Myocyte (in vitro differentiated cells): ENCODE results near the gene PIH1D1. TPM values are rescaled to one million over a fixed set of nuclear protein-coding genes. Genes with fewer than 3 reads are reported as not detected.

Experiments used
- DNase-seq: peaks from one replicate; pipeline ENCODE4 v3.0.0-alpha.2; 2012; ENCODE audit warnings: low read depth
- total RNA-seq: library from RNA; depleted of rRNA; stranded (reverse); fragments of >200 nt; gene quantifications from 2 replicates; pipeline ENCODE4 v1.2.3, GENCODE V29; 2014

The PIH1D1 gene
- total RNA-seq, 1 donor from 2014 or later = 53.7 TPM

DNA sequence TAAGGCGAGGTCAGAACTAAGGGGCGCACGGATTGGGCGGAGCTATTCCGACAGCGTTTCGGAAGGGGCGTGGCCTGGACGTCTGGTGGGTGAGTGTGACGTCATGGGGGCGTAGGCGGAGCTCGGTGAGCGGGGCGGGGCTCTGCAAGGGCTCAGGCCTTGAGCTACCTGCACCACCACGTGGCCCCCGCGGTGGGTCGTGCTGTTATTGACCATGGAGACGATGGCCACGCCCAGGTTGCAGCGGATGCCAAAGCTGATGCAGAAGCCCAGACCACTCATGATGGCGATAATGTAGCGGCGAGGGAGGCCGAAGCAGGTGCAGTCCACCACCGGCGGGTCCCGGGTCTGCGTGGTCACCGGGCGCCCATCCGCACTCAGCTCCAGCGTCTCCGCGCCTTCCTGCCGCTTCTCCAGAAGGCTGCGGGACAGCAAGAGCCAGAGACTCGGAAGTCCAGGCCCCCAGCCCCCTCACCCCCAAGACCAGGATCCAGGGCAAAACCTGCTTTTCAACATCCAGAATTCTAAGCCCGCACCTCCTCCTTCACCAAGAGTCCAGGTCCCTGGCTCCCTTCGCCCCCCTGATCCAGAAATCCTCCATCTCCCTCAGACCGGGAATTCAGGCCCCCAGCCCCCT is 15.1 kb downstream of the PIH1D1 start:
- no peak for DNase-seq

DNA sequence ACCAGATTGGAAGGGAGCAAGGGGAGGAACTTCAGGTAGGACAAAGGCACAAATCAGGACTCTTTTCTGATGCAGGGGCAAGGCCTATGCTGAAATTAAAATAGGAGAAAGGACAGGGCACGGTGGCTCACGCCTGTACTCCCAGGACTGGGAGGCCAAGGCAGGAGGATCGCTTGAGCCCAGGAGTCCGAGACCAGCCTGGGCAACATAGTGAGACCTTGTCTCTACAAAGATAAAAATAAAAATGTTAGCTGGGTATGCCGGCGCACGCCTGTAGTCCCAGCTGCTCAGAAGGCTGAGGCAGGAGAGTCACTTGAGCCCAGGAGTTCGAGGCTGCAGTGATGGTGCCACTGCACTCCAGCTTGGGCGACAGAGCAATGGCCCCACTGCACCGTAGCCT is 15.9 kb downstream of the PIH1D1 start:
- DNase-seq = no peak

DNA sequence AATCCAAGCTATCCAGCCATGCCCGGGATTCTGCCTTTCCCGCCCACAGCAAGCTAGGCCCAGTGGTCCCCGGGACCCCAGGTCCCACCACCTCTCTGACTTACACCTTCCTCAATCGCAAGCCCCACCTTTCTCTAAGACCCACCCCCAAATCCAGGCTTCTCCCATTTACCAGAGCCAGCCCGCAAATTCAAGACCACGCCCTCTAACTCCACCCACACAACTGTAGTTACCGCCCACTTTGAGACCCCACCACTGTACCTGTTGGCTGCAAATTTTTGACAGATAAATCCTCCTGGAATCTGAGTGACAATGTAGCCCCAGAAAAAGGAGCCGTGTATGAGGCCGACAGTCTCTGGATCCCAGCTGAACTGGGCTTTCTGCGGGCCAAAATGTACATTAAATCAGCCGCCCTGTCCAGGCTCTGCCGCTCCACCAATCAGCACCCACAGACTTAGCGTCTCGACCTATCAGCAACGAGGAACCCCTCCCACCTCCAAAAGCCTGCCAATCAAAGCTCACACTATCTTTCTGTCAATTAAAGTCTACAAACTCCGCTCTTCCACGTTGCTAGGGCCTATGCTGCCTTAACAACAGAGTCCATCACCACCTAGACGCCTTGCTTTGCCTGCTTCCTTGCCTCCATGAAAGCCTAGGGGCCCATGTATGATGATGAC is 16.6 kb downstream of the PIH1D1 start:
- no peak for DNase-seq

DNA sequence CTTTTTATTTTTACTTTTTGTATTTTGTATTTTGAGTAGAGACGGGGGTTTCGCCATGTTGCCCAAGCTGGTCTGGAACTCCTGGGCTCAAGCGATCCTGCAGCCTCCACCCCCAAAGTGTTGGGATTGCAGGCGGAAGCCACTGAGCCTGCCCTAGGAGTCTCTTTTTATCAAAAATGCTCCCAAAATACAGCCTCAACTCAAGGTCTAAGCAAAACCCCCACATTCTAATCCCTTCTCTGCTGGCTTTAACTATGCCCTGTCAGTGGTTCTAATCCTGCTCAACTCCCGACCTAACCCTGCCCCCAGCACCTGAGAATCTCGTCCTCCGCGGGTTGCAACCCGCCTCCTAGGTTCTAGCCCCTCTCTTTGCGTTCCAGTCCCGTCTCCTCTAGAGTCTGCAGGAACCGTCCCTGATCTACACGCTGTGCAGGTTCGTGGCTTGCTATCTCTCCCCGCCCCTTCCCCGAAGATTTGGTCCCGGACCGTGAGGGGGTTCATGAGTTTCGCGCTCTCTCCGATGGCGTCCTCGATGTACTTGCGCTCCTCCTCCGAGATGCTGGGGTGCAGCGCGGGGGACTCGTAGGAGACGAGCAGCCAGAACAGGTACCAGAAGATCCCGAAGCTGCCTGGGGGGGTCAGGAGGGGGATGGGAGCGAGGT is 18.2 kb downstream of the PIH1D1 start:
- no peak for DNase-seq

DNA sequence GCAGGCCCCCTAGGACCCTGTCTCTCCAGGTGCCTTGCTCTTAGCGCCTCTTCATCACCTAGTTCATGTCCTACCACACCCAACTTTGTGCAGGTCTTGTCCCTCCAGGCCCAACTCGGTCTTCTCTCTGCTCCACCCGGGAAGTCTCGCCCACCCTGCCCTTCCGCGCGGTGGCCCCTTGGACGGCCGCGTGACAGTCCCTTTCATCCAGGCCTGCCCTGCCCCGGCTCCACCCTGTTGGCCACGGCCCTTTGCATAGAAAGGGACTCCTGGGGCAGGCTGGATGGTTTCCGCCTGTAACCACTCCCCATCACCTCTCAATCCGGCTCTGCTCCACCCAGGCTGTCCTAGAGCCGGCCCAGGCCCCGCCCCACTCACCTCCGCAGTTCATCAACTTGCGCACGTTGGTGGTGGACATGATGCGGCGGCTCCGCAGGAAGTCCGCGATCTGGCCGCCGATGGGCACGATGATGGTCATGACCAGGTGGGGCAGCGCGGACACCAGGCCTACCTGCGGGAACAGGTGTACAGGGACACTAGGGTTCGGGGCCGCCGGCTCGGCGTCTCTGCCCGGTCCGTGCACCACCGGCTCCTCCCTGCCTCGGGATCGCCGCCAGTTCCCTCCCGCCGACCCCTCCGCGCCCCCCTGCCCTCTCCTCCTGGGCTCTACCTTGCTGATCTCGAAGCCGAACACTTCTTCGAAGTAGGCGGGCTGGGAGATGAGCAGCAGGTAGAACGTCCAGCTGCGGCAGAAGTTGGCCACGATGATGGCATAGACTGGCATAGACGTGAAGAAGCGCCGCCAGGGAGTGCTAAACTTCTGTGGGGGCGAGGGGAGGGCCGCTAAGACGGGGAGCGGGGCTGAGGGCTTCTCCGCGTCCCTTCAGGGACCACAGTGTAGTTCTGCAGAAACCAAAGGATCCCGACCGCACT is 19.2 kb downstream of the PIH1D1 start:
- no peak for DNase-seq

DNA sequence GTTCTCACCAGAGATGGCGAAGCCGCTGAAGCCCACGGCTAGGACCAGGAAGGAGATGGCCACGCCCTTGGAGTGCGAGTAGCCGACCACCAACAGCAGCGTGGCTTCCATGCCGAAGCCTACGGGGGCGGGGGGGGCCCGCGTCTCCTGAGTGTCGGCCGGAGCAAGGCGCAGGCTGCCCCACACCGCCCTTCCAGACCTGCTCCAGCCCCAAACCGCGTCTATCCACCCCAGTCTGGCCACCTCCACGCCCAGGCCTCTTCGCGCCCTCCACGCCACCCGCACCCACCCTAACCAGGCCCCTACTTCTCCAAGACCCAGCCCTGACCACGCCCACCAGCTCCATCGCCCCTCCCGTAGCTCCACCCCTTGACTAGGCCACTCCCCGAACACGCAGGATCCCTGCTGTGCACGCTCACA is 20.3 kb downstream of the PIH1D1 start:
- DNase-seq = no peak

DNA sequence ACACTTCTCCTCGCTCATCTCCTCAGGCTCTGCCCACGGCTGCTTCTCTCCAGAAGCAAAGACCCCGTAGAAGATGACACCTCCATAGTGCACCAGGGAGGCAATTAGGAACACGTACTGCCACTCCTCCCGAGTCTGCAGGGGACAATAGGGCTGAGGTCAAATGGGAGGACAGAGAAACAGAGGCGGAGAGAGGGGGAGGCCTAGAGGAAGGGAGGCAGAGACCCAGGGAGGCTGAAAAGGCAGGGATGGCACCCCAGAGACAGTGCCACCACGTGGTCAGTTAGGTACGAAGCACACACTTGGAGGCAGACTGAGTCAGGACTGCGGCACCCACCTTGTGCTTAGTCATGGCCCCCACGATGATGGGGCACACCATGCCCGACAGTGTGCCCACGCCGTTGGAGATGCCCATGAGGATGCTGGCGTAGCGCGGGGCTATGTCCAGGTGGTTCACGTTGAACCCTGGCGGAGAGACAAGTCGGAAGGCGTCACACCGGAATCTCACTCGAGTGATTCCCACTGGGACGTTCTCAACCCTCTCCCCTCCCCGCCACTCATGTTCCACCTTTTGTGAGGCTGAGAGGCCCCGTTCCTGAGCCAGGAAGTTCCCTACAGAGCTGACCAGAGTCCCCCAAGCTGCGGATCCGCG is 20.8 kb downstream of the PIH1D1 start:
- DNase-seq = no peak

DNA sequence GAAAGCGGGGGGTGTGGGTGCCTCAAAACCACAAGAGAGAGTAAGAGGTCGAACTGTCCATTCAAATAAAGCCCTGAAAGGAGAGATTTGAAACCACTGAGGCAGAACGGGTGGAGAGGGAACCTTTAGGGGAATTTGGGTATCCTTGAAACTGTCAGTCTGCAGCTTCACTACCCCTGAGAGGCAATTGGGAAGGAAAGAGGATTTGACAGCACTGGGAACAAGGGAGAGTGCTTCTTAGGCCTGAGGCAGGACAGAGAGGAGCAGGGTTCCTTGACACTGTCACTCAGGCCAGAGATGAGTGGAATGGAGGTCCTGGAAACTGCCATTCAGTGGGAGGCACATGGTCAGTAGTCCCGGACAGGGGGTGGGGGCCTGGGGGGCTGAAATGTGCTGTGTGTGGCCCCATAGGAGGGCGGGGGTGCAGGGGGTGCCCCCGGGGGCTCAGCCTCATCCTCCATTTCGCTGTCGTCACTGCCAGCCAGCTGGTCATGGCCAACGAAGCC is 21.4 kb downstream of the PIH1D1 start:
- DNase-seq = no peak

DNA sequence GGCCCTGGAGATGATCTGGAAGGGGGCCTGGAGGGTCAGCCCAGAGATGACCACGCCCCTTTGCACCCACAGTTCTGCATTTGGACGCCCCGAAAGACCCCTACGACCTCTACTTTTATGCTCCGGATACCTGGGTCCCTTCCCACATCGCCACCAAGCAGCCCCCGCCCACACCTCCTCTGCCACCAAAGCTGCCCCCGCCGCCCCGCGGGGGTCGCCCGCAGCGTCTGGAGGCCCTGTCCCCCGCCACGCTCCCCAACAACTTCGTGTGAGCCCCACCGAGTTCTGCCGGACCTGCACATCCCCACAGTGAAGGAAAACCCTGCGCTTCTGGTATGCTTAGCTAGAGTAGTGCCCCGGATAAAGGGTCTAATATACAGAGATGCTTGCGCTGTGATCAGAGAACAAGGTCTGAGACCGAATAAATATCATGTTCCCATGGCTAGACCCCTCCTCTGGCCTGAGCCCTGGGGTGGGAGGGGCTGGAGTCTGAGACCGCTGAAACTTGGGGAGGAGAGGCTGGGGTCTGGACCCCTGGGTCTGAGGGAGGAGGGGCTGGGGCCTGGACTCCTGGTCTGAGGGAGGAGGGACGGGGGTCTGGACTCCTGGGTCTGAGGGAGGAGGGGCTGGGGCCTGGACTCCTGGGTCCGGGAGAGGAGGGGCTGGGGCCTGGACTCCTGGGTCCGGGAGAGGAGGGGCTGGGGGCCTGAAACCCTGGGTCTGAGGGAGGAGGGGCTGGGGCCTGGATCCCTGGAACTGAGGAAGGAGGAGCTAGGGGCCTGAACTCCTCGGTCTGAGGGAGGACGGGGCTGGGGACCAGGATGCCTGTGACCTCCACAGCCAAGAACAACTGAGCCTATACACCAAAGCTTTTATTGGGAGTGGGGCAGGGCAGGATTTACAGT is 22.8 kb downstream of the PIH1D1 start:
- no peak for DNase-seq

DNA sequence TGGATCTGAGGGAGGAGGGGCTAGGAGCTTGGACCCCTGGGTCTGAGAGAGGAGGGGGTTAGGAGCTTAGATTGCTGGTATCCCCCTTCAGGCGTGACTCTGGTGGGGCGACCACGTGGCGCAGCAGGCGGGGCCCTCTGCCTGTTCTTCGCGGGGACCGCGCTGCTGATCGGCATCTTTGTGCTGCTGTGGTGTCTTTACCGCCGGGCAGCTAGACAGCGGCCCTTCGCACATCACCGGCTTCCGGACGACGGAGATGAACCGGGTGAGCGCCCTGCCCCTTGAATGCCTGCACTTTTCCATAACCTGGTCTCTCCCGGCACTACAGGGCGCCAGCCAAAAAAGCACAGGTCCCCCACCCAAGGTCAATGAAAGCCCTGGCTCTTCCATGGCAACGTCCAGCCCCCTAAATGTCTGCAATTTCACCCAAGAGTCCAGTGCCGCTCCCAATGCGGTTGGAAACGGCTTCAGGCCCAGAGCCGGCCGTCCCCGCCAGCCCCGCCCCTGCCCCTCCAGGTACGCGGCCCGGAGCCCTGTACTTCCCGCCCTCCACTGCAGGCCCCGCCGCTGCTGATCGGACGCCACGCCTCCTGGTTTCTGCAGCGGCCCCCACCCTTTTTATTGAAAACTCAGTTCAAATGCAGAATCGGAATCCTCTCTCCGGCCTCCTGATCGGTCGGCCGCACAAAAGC is 23.6 kb downstream of the PIH1D1 start:
- DNase-seq = no peak

DNA sequence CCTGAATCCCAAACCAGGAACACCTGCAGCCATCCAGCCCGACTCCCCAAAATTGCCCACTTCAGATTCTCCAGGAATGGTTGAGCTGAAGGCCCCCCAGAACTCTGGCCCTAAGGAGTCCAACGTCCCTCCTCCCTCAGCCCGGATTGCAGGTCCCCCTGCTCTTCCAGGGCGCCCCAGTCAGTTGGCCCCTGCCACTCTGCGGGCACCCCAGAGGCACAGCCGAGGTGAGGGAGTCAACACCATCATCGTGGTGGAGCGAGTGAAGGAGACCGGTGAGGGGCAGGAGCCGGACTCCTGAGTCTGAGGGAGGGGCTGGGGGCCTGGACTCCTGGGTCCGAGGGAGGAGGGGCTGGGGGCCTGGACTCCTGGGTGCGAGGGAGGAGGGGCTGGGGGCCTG is 24.3 kb downstream of the PIH1D1 start:
- no peak for DNase-seq

DNA sequence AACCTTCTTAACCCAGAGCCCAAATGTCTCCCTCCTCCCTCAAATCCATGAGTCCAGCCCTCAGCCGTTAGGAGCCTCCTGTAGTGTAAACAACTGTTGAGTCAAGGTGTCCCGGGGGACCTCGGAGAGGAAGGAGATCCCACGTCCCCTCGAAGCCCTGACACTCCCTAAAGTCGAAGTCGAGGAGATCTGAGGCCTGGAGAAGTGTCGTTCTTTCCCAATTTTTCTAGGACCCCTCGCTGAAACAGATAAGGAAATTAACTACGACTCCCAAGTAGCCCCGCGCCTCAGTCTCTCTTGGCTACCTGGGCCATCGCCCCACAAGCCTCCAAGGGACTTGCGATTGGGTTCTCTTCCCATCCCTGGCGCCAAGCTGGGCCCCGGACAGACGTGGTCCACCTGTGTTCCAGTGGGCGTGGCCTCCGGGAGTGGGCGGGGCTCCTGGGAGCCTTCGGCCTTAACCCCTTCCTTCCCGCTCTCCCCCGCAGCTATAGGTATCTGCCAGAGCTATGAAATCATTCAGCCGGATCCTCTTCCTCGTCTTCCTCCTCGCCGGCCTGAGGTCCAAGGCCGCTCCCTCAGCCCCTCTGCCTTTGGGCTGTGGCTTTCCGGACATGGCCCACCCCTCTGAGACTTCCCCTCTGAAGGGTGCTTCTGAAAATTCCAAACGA is 25.6 kb downstream of the PIH1D1 start:
- no peak for DNase-seq

DNA sequence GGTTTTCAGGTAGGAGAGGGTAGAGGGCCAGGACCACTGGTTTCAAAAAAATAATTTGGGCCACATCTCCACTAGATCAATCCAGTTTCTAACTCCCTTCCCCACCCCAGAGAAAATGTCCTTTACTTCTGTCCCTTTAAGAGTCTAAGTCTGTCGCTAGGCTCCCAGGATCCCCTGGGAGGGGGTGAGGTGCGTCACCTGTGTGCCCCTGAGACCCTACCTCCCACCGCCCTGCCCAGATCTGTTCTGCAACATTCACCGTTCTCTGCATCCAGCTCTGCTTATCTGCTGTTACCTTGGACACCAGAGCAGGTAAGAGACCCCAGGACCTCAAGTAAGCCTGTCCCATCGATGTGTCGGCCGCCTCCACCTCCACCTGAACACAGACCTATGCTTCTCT is 26.4 kb downstream of the PIH1D1 start, which contains the start of gene GFY:
Gene GFY, plus strand, starts transcription at position 211 of the 400 bp plus-strand sequence. CDS start 1,043 bp downstream, outside the sequence.
- no peak for DNase-seq

DNA sequence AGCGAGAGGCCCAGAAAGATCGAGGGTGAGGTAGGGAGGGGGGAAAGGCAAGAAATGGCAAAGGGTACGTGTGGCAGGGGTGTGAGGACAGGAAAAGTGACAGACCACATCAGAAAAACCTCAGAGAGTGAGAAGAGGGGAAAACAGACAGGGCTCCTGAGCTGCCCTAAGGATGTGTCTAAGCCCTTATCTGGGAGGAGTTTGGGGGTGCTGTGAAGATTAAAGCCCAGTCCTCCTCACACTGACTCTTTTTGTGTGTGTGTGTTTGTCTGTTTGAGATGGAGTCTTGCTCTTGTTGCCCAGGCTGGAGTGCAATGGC is 27.7 kb downstream of the PIH1D1 start:
- DNase-seq = no peak

DNA sequence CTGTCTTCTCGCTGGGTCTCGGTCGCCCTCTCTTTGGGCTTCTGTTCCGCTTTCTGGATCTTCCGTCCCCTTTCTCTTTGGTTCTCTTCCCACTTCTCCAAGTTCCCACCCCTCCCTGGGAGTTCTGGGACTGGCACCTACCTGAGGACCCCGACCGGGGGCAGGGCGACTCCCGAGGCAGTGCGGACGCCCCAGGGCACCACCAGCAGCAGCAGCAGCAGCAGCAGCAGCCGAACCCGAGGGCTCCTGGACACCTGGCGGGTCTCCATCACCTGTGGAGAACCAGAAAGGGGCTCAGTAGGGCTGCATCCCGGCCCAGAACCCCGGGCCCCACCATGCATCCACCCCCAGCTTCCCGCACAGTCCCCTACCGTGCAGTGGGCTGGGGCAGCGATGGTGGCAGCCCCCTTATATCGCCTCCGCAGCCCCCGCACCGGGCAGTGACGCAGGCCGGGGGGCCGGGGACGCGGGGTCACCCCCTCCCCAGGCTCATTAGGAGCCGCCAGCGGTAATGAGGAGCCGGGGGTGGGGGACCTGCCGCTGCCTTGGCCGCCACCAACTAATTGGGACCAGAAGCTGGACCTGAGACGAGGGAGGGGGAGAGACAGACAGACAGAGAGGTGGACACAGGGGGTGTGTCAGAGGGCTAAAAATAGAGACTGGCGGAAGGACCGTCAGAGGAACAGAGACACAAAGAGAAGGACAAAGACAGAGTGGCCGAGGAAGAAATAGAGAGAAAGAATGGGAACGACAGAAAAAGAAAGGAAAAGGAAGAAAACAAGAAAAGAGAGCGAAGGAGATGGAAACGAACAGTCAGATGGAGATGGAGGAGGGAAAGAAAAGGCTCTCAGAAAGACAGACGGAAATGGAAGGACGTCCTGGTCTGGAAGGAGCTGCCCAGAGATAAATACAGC is 28.3 kb downstream of the PIH1D1 start, which contains the start of gene PTH2:
Gene PTH2, minus strand, starts transcription at position 371 of the 914 bp plus-strand sequence. Its CDS starts 102 bp downstream, at position 269.
- DNase-seq = no peak

DNA sequence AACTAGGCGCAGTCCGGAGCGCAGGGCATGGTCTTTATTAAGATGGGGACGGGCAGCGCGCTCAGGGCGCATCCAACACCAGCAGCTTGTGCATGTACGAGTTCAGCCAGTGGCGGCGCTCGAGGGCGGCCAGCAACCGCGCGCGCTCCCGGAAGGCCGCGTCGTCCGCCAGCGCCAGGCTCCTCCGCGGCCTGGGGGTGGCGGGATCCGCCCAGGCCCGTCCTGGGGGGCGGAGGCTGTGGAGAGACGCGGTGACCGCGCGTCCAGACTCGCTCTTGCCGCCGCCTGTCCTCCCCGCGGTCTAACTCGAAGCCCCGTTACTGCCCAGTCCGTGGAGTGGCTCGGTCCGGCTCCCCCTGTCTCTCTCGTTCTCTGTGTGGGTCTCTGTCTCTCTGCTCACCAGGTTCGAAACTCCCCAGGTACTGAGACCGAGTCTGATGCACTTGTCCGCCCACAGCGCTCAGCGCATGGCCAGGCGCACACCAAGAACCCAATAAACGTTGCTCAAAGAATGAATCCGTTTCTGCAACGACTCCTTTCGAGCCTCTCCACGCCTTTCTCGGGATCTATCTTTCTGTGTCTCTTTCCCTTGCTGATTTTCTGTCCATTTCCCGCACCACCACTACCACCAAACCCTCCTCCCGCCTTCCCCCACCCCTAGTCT is 29.1 kb downstream of the PIH1D1 start:
- no peak for DNase-seq

DNA sequence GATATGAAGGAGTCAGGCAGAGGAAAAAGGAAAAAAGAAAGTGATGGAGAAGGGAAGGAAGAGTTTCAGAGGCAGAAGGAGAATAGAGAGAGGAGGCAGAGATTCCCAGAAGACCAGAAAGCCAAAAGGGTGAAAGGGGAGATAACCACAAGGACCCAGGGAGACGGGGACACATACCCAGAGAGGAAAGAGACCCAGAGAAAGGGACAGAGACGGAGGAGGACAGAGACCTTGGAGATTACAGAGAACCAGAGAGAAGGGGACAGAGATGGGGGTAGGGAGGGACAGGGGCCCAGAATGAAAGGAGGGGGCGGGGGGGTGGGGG is 29.8 kb downstream of the PIH1D1 start:
- no peak for DNase-seq
